ENCODE results near the gene MAPK7.

DNA sequence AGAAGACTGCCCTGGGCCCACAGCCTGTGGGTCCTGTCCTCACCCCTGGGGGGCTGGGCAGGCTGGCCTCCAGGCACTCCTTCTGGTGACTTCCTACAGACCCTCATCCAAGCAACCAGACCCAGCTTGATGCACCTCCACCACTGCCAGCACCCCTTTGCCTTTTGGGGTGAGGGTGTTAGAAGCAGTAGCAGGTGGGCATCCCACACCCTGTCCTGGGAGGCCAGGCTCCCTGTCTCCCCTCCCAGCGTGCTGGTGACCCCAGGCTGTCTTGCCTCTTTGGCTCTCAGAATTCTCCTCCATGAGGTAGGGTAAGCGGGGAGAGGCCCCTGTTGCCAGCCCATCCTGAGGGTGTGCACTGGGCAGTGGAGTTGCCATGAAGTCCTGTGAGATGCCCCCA is 49.2 kb upstream of the MAPK7 start:
- TF ChIP-seq POLR2AphosphoS5 (IDR thresholded peaks at IDR 0.05; ENCODE audit: borderline replicate concordance, low read depth, low read length) (no peak), EZH2 (IDR thresholded peaks at IDR 0.05) (no peak)
